COLO668 (cell line): ENCODE data around the gene KDM3B.

Experiments used
- DNase-seq: peaks from one replicate; lab custom pipeline; 2025; ENCODE audit not compliant: unreplicated experiment; lab: John Stamatoyannopoulos, UW

Gene KDM3B

GRCh38 chr5:138391859-138392386 lies 39.4 kb downstream of the KDM3B start:
- no peak for DNase-seq

GRCh38 chr5:138402640-138403039 lies 50.2 kb downstream of the KDM3B start:
- DNase-seq, result no peak

- DNase-seq, result no peak
Observed at GRCh38 chr5:138408023-138408422, 55.5 kb downstream of the KDM3B start.

GRCh38 chr5:138410996-138411640 lies 58.6 kb downstream of the KDM3B start:
- peak; percentile 5 for DNase-seq

DNA sequence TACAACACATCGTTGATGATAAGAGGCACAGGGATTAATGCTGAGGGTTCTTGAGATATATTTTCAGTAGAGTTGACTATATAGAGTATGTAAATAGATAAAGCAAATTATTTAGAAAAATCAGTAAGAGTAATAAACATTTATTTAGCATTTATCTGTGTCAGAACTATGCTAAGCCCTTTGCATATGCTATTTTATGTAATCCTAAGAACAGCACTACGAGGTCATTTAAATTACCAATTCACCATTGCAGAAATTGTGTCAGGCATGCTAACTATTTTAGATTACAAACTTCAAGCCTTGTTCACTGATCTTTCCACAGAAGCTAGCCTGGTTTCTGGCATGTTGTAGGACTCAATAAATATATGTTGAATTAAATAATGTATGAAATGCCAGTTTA lies 66.0 kb downstream of the KDM3B start:
- DNase-seq, result no peak

DNA sequence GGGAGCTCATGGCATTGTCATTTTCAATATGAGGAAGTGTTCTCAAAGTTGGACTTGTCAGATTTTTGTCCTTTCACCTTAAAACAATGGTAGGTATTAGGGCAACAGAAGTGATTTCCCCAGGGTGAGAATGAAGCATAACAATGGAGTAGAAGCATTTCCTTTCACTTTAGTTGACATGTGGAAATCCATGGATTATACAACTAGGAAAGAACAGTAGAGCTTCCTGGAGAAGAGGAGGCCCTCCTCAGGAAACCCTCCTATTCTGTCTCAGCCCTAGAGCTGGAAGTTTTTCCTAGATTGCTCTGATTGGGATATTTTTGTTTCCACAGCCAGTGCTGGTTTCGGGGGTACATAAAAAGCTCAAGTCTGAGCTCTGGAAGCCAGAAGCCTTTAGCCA lies 72.6 kb downstream of the KDM3B start:
- no peak for DNase-seq

DNA sequence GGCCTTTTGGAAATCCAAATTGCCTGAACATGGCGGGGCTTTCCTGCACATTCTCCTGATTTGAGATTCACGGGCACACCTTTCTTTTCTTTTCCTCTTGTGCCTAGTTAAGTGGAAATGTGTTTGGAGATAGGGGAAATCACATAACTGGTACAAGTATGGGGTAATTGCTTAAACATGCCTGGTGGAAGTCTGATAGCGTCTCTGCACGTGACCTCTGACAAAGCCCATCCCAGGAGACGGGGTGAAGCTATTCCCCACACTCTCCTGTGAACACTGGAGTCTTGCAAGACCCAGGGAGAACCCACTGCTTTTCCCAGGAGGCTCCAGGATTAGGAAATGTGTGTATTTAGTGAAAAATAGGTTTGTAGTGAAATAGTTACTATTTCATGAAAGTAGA lies 83.5 kb downstream of the KDM3B start:
- no peak for DNase-seq

DNA sequence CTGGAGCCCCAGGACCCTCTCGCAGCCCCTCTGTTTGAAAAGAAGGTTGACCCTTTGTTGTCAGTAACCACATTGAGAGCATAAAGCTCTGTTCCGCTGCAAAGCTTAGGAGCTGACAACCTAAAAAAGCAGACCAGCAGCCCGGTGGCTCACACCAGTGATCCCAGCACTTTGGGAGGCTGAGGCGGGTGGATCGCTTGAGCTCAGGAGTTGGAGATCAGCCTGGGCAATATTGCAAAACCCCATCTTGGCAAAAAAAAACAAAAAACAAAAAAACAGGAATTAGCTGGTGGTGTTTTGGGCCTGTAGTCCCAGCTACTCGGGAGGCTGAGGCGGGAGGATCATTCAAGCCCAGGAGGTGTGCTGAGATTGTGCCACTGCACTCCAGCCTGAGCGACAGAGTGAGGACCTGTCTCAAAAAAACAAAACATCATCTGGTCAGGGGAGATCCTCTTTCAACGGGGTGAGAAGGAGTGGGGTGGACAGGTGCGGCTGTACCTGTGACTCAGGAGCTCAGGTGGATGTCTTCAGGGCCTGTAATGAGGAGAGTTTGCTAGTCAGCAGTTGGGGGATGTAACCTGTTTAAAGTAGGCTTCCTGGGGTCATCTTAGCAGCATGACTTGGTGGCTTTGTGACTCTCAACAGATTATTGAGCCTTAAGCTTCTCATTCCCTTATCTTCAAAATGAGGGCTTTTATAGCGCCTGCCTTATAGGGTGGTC lies 85.7 kb downstream of the KDM3B start:
- DNase-seq, result peak; percentile 7

DNA sequence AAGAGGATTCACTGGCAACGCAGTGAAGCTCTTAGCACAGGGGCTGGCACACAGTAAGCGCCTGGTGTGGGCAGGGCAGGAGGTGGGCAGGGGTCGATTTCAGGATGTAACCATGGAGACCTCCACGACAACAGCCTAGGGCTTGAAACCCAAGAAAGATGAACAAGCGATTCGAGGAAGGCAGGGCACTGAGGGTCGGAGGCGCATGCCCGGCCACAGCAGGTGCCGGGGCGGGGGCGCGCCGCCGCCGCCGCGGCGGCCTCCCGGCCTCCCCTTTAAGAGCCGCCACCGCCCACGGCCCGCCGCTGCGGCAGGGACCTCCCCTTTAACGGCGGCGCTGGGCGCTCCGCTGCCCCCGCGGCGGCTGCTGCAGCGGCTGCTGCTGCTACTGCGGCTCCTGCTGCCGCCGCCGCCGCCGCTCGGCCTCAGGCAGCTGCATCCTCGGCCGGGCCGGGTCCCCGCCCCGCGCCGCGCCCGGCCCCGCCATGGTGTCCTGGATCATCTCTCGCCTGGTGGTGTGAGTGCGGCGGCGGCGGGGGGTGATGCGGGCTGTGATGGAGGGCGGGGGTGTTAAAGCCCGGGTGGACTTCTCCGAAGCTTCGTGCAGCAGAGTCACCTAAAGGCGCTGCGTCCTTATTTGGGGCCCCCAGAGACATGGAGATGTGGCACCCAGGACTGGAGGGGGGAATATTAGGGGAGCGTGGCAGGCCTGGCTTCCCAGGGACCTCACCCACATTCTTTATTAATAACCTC lies 86.4 kb downstream of the KDM3B start, which contains the start of gene REEP2:
TSS of gene REEP2 (plus strand) at position 334 of the 753 bp plus-strand sequence. CDS start at position 486, 152 bp downstream.
- DNase-seq, result peak; percentile 72

- peak; percentile 9 for DNase-seq
Observed at GRCh38 chr5:138439477-138440158, 87.1 kb downstream of the KDM3B start.

DNA sequence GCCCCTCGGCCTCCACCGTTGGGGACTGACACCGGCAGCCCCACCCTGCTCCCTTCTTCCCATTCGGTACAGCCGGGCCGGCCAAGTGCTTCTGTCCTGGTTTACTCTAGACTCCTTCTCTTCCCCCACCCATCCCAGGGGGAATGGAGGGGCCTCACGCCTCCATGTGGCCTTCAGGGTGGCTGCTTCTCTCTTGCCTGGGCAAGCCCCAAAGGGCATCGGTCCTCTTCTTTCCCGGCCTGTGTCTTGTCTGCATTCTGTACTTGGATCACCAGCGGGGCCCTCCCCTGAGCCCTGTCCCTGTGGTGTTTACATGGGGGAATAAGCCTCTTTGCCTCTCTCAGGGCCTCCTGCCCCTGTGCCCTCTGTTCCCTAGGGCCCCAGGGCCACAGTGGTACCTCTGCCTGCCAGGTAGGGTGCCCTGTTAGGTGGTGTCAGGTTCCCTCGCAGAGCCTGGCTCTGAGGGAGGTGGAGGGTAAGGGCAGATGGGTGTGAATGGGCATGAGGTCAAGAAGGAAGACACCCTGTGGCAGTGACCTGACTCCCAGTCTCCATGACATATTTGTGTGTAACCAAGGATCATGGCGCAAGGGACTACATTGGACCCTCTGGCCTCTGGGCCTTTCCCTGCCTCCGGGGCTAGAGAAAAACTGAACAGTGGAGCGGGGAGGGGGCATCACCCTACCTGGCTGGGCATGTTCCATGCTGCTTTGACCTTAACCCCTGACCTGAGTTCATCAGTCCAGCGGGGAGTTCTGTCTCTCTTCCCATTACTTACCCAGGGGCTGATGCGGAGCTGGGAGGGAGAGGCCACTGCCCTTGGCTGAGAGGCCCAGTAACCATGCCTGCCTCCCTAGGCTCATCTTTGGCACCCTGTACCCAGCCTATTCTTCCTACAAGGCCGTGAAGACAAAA lies 87.9 kb downstream of the KDM3B start:
- DNase-seq, result no peak

DNA sequence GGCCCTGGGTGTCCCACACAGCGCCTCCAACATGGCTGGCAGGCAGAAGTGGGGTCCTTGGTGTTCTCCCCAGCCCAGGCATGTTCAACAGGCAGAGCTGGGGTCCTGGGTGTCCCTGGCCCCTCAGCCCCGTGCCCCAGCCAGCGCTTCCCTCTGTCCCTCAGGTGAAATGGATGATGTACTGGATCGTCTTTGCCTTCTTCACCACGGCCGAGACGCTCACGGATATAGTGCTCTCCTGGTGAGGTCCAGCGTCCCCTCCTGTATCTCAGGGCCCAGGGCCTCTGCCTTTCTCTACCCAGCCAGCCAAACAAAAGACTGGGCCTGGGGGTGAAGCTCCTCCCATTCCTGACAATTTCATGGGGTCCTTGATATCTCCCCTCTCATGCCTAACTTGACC lies 88.7 kb downstream of the KDM3B start:
- no peak for DNase-seq

DNA sequence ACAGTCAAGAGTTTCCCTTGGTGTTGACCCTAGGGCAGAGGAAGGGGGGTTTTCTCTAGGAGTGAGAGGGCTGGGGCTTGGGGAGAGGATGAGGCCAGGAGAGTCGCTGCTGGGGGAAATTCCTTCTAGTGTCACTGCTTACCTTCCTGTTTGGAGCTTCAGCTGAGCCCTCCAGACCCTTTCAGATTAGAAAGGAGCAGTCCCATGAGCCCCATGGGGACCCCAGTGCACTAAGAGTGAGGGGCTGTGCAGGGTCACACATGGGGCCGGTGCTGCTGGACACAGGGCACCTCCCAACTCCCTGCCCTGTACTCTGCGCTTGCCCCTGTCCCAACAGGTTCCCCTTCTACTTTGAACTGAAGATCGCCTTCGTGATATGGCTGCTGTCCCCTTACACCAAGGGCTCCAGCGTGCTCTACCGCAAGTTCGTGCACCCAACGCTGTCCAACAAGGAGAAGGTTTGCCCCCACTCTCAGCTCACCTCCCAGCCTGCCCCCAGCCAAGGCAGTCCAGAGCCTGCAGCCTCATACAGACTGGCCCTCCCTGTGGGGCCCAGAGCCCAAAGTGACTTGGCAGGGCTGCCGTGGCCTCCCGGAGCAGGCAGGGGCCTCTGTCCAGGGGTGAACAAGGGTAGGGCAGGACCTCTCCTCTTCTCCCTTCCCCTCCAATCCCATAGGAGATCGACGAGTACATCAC lies 91.7 kb downstream of the KDM3B start:
- no peak for DNase-seq

DNA sequence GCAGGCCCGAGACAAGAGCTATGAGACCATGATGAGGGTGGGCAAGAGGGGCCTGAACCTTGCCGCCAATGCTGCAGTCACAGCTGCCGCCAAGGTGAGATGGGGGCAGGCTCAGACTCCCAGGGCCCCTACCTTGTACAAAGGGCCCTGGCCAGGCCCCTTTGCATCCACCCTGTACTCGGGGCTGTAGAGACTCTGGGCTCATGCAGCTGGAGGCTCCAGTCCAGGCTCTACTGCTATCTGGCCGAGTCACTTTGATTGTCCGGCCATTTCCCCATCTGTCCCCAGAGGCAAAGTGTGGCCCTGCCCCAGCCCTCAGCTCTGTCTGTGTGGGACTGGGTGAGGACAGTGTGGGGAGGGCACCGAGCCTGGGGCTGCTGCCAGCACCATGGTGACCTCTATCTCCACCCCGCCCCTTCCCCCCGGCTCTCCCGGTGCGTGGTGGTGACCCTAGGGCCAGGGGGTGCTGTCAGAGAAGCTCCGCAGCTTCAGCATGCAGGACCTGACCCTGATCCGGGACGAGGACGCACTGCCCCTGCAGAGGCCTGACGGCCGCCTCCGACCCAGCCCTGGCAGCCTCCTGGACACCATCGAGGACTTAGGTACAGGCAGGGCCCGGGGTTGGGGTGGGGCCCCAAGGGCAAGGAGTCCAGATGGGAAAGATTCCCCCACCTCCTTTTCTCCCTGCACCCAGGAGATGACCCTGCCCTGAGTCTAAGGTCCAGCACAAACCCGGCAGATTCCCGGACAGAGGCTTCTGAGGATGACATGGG lies 92.5 kb downstream of the KDM3B start:
- DNase-seq, result no peak

- no peak for DNase-seq
Observed at GRCh38 chr5:138445547-138446271, 93.2 kb downstream of the KDM3B start.

GRCh38 chr5:138448070-138448469 lies 95.6 kb downstream of the KDM3B start:
- no peak for DNase-seq

DNA sequence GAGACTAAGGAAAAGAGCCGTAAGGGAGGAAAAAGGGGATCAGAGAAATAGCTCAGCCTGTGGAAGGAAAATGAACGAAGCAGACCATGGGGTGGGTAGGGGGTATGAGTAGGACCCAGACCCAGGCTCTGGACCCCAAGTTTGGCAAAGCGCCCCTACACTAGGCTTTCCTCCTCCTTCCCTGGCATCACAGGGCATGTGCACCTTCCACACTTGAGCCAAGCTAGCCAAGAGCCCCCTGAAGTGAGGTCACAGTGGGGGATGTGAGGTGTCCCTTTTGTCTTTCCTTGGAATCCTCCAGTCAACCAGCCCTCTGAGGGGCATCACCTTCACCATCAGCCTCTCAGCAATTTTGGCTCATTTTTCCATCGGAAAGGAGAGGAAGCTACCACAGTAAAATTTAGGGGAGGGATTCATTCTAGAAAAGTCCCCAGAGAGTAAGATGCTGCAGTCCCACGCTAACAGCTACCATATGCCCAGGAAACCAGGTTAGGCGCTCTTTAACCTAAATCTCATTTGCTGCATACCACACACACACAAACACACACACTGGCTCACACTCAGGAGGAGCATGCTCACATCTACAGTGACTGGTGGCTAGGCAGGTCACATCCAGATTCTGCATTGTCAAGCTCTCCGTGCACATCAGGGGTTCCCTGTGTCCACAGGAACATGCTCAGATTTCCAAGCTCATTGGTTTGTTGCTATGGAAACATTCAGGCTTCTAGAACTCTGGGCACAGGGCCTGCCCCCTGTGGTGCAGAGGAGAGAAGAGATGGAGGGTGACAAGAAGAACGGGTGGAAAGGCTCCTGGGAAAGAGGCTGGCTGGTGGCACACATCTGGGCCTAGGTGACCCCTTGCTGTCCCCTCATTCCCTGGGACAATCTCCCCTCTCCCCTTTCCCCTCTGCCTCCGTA lies 96.3 kb downstream of the KDM3B start:
- peak; percentile 58 for DNase-seq
